KMS-11 (cell line): ENCODE data around the gene IRAK4.

Experiments
- H2AFZ ChIP-seq: fragments of 200-600 bp; sonication (generic); 2 replicates; pipeline ENCODE4 v1.6.1; 2016; ENCODE audit warnings: antibody characterized with exemption, mixed run types, low read depth
- H3K27ac ChIP-seq: fragments of 200-600 bp; sonication (generic); 2 replicates; pipeline ENCODE4 v1.6.1; 2016; ENCODE audit warnings: mild to moderate bottlenecking, mixed run types
- H3K27me3 ChIP-seq: fragments of 200-600 bp; sonication (generic); 2 replicates; pipeline ENCODE4 v1.6.1; 2017; ENCODE audit warnings: mild to moderate bottlenecking, low read depth, mixed run types, moderate library complexity; ENCODE audit not compliant: insufficient read depth
- H3K36me3 ChIP-seq: fragments of 200-600 bp; sonication (generic); 2 replicates; pipeline ENCODE4 v1.6.1; 2017; ENCODE audit warnings: mild to moderate bottlenecking, mixed run types; ENCODE audit not compliant: insufficient read depth
- H3K4me1 ChIP-seq: fragments of 200-600 bp; sonication (generic); 2 replicates; pipeline ENCODE4 v1.6.1; 2016; ENCODE audit warnings: mild to moderate bottlenecking, low read depth, mixed run types; ENCODE audit not compliant: poor library complexity, severe bottlenecking
- H3K4me2 ChIP-seq: fragments of 200-600 bp; sonication (generic); 2 replicates; pipeline ENCODE4 v1.7.0; 2016; ENCODE audit warnings: mild to moderate bottlenecking, mixed run types
- H3K4me3 ChIP-seq: fragments of 200-600 bp; sonication (generic); IDR thresholded peaks from 2 replicates; pipeline ENCODE4 v1.6.1; 2017; ENCODE audit warnings: low read depth, low read length, mixed read lengths; ENCODE audit not compliant: insufficient read depth
- H3K79me2 ChIP-seq: fragments of 200-600 bp; sonication (generic); 2 replicates; pipeline ENCODE4 v1.6.1; 2016; ENCODE audit warnings: low read depth, mixed run types; ENCODE audit not compliant: insufficient read depth
- H3K9ac ChIP-seq: fragments of 200-600 bp; sonication (generic); 2 replicates; pipeline ENCODE4 v1.6.1; 2016; ENCODE audit warnings: mild to moderate bottlenecking, mixed run types
- H4K20me1 ChIP-seq: fragments of 200-600 bp; sonication (generic); 2 replicates; pipeline ENCODE4 v1.6.1; 2016; ENCODE audit warnings: mild to moderate bottlenecking, mixed run types; ENCODE audit not compliant: insufficient read depth
- CTCF ChIP-seq: fragments of 200-600 bp; sonication (generic); conservative IDR thresholded peaks from 2 replicates; pipeline ENCODE4 v1.6.1; 2017; ENCODE audit warnings: low read depth, mild to moderate bottlenecking, antibody characterized with exemption, low read length, moderate library complexity, mixed read lengths

IRAK4 gene

GRCh38 chr12:43805149-43805859 lies 46.6 kb downstream of the IRAK4 start:
- peak overlapping the region; percentile 56 for H3K4me2 ChIP-seq
- H3K79me2 ChIP-seq: peaks cover 31% of the 10 kb centered on the region
- H3K27ac ChIP-seq: peak overlapping the region; percentile 91
- H3K27me3 ChIP-seq: no peaks in the 10 kb centered on the region
- no peak for TF ChIP-seq CTCF
- no peak overlapping the region for H3K4me3 ChIP-seq
- peaks cover 6% of the 10 kb centered on the region; the same call in 1 of the 2 replicates for H3K36me3 ChIP-seq
- H3K9ac ChIP-seq: peak overlapping the region; percentile 96; the same call in 1 of the 2 replicates
- H3K4me1 ChIP-seq: peaks cover 36% of the 10 kb centered on the region
- H4K20me1 ChIP-seq: no peaks in the 10 kb centered on the region
- peak overlapping the region; percentile 72 for H2AFZ ChIP-seq

- H2AFZ ChIP-seq: peak within 1 kb of the TSS; percentile 72
- peak within 1 kb of the TSS; percentile 91 for H3K27ac ChIP-seq
- H3K4me2 ChIP-seq: peak within 1 kb of the TSS; percentile 92
- H3K4me3 ChIP-seq: no peak within 1 kb of the TSS
- H3K4me1 ChIP-seq: peaks cover 36% of the 10 kb centered on the region
- H4K20me1 ChIP-seq: no peaks in the 10 kb centered on the region
- H3K79me2 ChIP-seq: peaks cover 31% of the 10 kb centered on the region
- H3K9ac ChIP-seq: peak within 1 kb of the TSS; percentile 96
- TF ChIP-seq CTCF: peak; percentile 20; the same call in 1 of the 2 replicates
- H3K36me3 ChIP-seq: peaks cover under 1% of the 10 kb centered on the region; the same call in 1 of the 2 replicates
- no peaks in the 10 kb centered on the region for H3K27me3 ChIP-seq
Observed at GRCh38 chr12:43805860-43806736, 47.3 kb downstream of the IRAK4 start, which contains the start of gene TWF1. Gene TWF1 (minus strand): TSS chr12:43806317. CDS start chr12:43806245, 72 bp downstream.

- Histone ChIP-seq H3K27ac (peak overlapping the region; percentile 91), H3K4me1 (peaks cover 36% of the 10 kb centered on the region), H3K4me2 (peak overlapping the region; percentile 92), H3K36me3 (no peaks in the 10 kb centered on the region; the same call in 1 of the 2 replicates), H3K27me3 (no peaks in the 10 kb centered on the region), H3K4me3 (no peak overlapping the region), H4K20me1 (no peaks in the 10 kb centered on the region), H2AFZ (peak overlapping the region; percentile 72), H3K79me2 (peaks cover 31% of the 10 kb centered on the region), H3K9ac (peak overlapping the region; percentile 96)
- TF ChIP-seq CTCF: no peak
Observed at GRCh38 chr12:43806737-43807072, 48.0 kb downstream of the IRAK4 start.

GRCh38 chr12:43807386-43807785 lies 48.6 kb downstream of the IRAK4 start:
- Histone ChIP-seq H3K4me3 (no peak overlapping the region), H2AFZ (peak overlapping the region; percentile 72; the same call in 1 of the 2 replicates), H3K27ac (peak overlapping the region; percentile 91; the same call in 1 of the 2 replicates)

More at GRCh38 chr12:43807386-43807785, 48.6 kb downstream of the IRAK4 start:
- peak overlapping the region; percentile 92 for H3K4me2 ChIP-seq
- H4K20me1 ChIP-seq: no peaks in the 10 kb centered on the region
- H3K9ac ChIP-seq: peak overlapping the region; percentile 96; the same call in 1 of the 2 replicates
- TF ChIP-seq CTCF: no peak
- no peaks in the 10 kb centered on the region for H3K36me3 ChIP-seq
- no peaks in the 10 kb centered on the region for H3K27me3 ChIP-seq
- peaks cover 31% of the 10 kb centered on the region for H3K79me2 ChIP-seq
- peaks cover 36% of the 10 kb centered on the region for H3K4me1 ChIP-seq
